CD1c-positive myeloid dendritic cell (primary cell): ENCODE data around the gene PKNOX2.

Experiments
- DNase-seq: peaks from one replicate; pipeline ENCODE4 v3.0.0-alpha.2; 2016; ENCODE audit errors: extremely low spot score

The PKNOX2 gene

DNA sequence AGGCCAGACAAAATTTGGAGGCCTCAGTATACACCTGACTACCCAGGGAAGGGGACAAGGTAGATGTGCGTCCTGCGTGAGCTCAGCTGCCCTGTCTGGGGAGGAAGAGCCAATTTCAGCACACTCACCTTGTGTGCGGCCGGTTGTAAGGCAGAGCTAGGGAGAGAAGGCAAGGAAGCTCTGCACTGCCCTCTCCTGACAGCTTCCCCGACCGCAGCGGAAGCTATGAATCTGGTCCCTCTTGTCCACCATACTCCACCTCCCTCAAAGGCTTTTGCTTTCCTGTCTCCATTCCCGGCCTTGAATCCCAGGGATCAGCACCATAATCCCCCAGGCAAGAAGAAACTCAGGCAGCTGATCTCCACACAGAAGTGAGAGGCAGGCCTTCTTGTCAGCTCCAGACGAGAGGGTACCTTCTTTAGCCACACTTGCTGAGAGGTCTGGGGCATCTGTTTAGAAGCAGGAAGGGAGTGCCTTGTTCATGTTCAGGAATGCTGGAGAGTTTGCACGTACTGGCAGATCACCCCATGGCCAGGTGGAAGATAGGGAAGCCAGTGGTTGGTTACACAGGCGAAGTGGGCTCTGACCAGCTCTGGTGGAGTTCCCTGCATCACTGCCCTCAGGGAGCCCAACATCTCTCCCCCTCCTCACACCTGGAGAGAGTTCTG lies 269.0 kb downstream of the PKNOX2 start:
- DNase-seq = no peak

DNA sequence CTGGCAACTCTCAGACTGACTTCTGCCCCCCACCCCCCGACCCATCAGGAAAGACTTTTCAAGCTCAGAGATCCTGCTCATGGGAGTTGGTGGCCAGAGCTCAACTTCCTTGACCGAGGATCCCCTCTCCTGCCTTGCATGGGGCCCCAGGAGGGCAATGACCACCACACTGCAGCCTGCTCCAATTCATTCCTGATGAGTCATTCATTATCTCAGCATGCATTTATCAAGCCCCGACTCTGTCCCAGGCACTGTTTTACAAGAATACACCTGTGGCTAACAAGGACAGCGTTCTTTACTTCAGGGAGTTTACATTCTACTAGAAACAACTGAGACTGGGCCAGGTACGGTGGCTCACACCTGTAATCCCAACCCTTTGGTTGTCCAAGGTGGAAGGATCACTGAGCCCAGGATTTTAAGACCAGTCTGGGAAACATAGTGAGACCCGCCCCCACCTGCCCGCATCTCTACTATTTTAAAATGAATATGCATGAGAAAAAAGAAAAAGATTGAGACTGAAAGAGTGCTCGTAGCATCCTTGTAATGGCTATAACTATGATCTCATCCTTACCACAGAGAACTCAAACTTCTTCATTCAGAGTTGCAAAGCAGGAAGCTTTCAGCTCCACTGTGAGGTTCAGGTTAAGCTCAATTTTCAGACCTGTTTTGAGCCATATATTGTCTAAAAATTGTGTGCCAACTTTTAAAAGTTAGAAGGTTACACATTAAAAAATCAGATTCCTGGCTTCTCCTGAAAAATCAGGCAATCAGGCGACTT lies 271.1 kb downstream of the PKNOX2 start:
- no peak for DNase-seq

DNA sequence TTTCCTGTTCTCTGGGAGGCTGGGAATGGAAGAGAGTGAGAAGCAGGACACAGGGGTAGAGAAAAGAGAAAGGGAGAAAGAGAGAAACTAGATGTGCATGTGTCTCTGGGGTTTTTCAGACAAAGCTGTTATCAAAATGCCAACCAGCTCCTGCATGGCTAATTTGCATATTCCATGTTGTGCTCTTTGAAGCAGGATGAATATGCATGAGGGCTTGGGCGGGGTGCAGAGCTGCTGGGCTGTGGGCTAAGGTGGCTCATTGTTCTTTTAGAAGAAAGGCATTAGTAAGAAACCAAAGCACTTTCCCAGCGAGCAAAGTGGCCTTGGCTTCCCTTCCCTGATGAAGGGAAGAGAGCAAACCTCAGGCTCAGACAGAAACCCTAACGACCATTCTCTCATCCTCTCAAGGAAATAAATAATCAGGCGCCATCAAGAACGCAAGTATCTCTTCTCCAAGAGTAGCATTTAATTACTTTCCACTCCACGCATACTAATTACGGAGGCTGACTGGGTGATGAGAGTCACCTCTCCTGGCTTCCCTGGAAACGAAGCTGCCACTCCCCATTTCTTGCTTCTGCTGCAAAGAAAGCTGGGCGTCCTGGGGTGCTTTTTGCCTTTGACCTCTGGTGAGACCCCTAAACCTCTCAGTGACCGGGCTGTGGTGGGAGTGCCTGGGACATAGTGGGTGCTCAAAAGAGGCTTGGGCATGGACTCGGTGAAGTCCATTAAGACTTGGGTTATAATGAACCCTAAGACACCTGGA lies 277.3 kb downstream of the PKNOX2 start:
- no peak for DNase-seq

DNA sequence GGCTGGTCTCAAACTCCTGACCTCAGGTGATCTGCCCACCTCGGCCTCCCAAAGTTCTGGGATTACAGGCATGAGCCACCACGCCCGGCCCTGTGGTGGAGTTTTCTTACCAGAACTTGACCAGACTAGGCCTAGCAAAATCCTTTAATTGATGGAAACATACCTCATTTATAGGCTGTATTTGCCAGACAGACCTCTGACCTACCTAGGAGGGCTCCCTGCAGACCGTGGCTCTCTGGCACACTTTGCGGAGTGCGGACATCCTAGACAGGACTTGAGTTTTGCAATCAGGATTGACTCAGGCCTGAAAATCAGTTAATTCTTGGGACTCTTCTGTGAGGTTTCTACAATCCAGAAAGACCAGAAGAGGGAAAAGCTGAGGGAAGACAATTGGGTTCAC lies 278.4 kb downstream of the PKNOX2 start:
- DNase-seq = no peak

DNA sequence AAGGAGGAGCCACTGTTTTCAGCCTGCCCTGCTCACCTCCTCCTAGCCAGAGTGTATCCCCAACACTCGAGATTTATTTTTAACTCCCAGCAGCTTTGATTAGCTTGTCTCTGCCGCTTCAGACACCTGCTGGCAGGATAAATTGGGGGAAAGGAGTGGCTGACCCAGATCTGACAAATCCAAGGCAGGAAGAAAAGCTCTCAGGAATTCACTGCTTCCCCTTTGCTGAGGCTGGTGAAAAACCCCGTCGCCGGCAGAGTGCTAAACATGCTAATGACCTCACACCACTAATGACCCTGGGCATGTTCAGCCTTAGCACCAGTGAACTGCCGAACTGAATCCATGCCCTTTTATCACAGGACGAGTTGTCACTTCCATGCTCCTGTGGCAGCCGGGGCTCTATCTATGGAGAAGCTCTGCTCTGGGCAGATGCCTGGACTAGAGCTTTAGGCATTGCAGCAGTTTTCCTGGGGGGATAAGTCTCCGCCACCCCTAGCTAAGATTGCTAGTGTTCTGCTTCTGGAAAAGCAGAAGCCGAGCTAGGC lies 279.3 kb downstream of the PKNOX2 start:
- DNase-seq = no peak

DNA sequence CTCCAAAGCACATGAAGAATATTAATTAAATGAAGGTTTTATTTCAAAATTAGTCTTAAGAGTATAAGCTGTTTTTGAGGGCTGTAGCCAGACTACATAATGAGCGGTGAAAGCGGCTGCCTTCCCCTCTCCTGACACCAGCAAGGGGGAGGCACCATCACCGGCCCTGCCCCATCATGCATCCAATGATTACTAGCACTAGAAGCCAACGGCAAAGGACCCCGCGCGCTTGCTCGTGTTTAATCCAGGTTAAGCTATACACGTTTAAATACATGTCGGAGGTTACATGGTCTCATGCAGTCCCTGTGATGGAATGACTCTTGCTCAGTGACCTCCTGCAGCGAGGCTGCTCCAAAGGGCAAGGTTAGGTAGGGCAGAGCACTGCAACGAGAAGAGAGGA lies 281.2 kb downstream of the PKNOX2 start:
- no peak for DNase-seq

DNA sequence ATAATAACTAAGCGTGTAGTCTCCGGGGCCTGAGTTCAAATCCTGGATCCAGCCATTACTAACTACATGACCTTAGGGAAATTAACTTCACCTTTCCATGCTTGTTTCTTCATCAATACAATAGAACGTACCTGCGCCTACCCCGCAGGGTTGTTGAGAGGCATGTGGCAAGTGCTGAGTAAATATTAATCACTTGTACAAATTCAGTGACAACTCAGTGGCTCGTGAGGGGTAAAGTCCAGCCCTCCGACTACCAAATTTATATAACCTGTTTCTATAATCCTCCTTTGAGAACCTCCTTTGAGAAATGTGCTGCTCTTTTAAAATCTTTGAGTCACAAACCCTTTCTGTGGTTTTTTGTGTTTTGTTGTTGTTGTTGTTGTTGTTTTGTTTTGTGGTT lies 281.7 kb downstream of the PKNOX2 start:
- no peak for DNase-seq

DNA sequence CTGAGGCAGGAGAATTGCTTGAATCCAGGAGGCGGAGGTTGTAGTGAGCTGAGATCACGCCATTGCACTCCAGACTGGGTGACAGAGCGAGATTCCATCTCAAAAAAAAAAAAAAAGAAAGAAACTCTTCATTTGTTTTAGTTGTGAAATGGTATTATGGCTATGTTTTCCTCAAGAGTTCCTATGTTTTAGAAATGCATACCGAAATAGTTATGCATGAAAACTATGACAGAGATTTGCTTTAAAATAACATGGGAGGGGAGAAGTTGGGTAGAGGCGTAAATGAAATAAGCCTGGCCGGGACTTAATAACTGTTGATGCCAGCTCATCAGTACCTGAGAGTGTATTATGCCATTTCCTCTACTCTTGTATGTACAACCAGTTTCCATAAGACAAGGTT lies 283.2 kb downstream of the PKNOX2 start:
- no peak for DNase-seq

DNA sequence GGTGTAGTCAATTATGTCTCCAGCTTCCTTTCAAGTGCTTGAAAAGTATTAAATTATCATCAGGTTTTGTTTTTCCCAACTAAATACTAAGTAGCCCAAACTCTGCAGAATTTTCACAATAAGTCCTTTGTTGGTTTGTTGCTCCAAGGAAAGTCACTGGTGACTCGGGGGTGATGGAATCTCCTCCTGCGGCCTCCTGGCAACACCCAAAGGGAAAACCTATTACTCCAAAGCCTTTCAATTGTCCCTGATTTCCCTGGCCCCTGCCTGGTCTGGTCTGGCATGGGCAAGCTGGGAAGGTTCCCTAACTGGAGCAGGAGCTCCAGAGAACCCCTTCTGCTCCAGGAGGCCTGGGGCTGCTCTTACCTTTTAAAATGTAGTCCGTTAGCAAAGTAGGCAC lies 283.6 kb downstream of the PKNOX2 start:
- no peak for DNase-seq

DNA sequence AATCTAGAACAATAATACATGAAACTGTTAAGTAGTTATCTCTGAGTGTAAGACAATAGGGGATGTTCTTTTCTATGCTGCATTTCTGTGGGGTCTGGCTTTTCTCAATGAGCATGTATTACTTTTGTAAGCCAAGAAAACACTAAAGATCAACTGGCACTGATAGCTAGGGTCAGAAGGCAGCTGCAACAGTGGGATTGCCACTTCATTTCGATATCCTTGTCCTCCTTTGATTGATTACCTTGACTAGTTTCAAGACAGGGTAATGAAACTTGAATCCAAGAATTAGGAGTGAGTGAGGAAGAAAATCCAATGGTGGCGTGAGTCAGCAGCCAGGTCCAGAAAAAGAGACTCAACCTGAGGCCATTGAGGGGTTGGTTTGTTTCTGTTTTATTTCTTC lies 285.0 kb downstream of the PKNOX2 start:
- no peak for DNase-seq

DNA sequence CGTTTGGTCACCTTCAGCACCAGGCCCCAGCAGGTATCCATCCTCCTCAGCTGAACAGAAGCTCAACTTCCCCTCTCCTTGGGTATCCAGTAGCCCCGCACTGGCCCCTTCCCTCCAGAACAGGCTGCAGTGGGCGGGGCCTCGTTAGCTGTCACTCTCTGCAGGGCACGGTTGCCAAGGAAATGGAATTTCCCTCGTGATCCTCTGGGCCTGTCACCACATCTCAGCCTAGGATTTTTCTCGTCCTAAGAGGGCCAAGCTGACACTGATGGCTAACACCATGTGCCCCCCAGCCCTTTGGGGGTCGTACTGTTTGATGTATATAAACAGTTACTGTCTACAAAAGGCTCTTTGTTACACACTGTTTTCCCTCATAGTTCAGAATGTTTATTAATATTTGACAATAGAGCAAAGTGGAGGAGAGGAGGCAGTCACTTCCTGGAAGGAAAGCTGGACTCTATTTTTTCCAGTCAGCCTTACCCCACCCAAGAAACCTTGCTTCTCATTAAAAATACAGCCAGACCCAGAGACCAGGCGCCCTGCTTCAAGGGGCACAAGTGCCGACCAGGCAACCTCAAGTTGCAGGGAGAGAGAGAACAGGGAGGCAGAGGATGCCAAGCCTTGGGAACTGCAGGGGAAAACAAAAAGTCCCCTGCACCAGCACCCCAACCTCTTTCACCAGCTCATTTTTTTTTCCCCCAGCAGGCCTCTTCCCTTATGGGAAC lies 287.0 kb downstream of the PKNOX2 start:
- DNase-seq = peak; percentile 10

DNA sequence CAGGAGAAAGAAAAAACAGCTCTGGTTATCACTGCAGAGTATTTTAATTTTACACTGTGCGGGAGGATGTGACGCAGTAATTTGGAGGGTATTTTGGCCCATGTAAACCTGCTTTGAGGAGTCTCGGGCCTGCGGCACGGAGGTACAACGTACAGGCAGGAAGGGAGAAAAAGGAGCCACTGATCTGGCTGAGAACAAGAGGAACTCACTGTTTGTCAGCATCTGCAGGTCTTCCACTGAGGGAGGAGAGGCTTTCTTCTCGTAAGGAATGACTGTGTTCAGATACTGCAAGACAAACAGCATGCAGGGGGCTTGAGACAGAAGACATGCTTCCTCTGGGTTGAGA lies 287.5 kb downstream of the PKNOX2 start:
- no peak for DNase-seq

DNA sequence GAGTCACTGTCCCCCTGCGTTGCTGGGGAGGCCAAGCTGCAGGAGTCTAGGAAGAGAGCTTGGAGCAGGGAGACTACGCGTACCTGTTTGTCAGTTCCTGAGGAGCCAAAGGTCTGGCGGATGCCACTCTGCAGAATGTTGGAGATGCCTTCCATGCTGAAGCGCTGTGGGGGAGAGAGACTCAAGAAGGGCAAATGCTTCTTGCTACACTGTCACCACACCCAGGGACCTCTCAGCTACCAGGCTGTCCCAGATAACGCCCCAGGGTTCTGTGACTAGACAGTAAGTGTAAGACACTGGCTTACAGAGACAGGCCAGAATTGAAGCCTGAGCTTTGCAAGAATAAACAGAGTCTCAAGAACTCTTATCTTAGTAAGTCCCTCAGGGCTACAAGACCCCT lies 289.5 kb downstream of the PKNOX2 start:
- DNase-seq = no peak

DNA sequence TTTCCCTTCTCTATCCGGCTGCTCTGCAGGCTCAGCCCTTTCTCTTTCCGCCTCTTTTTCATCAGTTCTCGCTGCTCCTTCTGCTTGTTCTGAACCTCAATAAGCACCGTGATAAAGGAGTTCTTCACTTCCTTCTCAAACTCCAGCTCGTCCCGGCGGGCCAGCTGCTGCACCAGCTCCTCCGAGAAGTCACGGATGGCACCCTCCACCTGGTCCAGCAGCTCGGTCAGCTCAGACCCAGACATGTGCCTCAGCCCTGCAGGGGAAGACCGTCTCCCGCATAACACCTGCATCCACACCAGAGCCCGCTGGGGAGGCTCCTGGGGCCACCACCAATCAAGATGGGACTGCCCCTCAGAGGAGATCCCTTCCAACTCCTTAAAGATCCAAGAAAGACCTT lies 291.3 kb downstream of the PKNOX2 start:
- DNase-seq = no peak

DNA sequence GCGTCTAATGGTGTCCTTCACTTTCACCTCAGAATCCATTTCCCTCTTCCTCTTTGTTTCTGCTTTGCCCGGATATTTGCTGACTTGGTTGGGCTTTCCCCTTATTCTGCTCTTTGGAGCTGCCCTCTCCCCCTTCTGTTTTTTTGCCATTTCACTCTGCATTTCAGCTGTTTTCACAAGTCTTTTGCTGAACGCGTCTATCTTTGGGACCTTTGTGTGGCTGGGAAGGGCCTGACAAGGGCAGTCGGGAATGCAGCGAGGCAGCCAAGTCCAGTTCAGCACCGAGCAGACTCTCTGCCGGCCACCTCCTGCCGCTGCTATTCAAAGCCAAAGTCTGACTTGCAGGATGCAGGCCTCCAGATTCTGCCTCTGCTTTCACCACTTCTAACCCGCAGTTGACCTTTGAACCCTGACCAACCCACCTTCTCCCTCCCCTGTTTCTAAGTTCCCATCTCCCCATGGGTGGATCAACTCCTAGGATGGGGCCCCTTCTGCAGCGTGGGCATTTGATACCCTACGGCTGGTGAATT lies 293.3 kb downstream of the PKNOX2 start:
- no peak for DNase-seq

DNA sequence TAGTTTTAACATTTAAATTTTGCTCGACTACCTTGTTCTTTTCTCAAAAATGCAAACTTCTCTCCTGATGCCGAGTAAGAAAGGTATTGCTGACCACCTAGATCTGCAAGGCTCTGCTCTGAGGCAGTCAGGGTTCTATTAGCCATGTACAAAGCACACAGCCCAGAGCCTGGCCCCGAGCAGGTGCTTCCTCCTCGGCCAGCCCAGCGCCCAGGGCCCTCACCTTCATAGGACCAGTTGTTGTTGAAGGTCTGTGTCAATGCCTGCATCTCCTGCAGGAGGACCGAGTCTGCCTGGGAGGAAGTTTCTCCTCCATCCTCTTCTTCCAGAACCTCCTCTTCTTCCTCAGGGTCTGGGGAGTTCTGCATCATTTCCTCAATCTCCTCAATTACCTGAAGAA lies 295.7 kb downstream of the PKNOX2 start:
- DNase-seq = no peak

DNA sequence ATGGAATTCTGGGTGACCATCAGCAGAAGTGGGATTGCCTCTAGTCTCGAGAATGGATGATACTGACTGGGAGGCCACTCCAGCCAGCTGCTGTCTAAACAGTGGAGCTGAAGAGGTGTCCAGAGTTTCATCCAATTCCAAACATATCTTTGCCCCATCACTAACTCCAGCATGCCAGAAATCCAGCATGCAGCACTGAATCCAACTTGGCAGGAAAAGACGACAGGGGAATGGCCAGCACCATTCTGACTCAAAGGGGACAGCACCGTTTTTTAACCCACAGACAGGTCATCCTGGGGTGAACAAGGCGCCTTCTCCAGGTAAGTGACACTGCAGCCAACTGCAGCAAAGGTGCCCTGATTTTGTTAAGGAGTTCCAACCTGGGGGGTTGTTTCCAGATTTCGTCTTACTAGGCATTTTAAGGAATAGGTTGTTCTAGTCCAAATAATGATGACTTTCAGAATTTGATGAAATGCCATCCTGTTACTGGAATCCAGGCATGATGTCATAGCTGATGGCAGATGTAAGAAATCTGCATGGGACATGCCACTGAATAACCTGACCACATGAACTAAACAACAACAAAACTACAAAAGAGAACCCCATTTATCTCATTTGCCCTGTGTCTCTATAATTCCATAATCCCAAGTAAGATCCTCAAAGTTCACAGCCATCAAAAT lies 299.2 kb downstream of the PKNOX2 start:
- DNase-seq = no peak

DNA sequence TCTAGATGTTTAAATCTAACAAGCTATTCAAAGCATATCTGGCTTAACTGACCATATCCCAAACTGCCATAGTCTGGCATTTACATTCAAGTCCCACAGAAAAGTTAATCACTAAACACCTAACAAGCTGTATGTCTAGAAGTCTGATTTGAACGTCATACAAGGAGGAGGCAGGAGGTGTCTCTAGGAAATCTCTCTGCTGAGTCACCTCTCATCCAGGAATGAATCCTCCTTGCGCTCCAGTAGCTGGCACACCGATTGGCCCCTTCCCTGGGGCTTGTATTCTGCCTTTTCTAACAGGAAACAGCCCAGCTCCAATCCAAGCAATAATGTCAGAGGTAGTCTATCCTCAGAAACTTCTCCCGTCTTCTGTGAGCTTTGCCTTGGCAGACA lies 299.7 kb downstream of the PKNOX2 start:
- DNase-seq = no peak

DNA sequence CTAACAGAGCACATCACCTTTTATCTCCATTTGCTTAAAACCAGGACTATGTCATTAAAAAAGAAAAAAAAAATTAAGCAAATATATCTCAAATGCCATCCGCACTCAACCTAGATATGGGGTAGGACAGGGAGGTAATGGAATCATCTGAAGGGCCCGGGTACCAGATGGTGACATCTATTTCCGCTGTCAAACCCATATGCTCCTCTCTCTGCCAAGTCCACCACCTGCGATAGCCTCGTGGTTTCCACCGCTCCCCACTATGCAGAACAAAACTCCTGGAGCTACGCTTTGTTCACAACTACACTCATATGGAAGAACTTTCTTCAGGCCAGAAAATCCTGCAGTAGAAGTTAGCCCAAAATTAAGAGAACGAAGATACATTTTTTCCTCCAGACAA lies 300.1 kb downstream of the PKNOX2 start:
- DNase-seq = no peak

DNA sequence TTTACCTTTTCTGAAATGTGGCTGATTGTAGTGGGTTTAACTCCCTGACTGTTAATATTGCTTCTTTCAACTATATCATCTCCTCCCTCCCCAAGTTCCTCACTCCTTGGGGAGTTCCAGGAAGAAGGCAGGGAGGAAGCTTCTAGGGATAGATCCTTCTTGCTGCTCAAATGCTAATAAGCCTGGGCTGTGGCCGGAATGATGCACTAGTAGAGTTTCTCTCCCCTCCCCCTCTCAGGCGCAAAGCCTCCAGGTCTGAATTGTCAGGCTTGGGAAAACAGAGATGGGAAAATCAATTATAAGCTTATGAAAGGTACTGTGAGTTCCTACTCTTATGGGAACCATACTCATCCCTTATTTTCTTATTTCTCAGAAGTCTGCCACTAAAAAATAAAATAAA lies 300.7 kb downstream of the PKNOX2 start:
- no peak for DNase-seq

DNA sequence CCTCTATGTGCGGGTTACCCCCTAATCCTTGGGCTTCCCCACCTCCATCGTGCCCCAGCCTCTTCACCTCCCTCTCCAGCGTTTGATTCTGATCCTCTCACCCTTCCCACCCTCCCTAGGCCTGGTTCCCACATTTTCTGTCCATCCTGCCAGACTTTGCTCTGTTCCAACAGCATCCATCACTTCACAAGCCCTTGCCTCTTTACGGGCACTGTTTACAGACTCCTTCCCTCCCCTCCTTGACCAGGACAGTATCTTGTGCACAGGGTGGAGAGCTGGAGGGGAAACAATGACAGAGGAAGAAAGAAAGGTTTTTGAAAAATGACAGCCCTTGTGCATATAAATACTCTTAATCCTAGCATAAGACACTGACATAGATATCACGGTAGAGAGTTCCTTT lies 301.1 kb downstream of the PKNOX2 start:
- no peak for DNase-seq
